Suprapubic skin (tissue), 4 donors: ENCODE results near the gene FRMPD2.

ENCODE experiments used
- POLR2A ChIP-seq, 2 donors: fragments of 450-650 bp; IDR thresholded peaks; one replicate each; pipeline ENCODE4 v1.6.1; 2017; ENCODE audit warnings: antibody characterized with exemption in 2 of 2, mild to moderate bottlenecking in 2 of 2, moderate library complexity in 2 of 2
- POLR2AphosphoS5 ChIP-seq, 3 donors: sonication (generic); formaldehyde crosslinking; IDR thresholded peaks; one replicate each; pipeline ENCODE4 v1.6.1; 2017; ENCODE audit warnings: antibody characterized with exemption in 3 of 3

DNA sequence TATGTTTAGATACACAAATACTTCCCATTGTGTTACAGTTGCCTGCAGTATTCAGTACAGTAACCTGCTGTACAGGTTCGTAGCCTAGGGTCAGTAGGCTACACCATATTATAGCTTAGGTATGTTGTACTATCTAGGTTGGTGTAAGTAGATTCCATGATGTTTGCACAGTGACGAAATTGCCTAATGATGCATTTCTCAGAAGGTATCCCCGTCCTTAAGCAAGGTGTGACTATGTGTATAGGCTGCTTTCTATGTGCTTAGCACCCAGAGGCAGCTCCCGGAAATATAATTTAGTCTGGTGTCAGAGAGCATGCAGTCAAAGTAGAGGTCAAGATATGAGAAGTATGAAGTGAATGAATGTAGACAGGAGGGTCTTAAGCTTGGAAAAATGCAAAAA lies 41.7 kb upstream of the FRMPD2 start:
- TF ChIP-seq POLR2A (IDR thresholded peaks at IDR 0.05) (no peak), POLR2AphosphoS5 (IDR thresholded peaks at IDR 0.05) (no peak)
